Breast epithelium (tissue), 3 donors: Measurements from ENCODE around the gene TBX2.

Experiments
- POLR2AphosphoS5 ChIP-seq, 3 donors: sonication (generic); formaldehyde crosslinking; IDR thresholded peaks; one replicate each; pipeline ENCODE4 v1.6.1; 2017; ENCODE audit warnings: antibody characterized with exemption in 3 of 3
- TF ChIP-seq, protein P1 (sequence below), 3 donors: fragments of 450-650 bp; IDR thresholded peaks; one replicate each; pipeline ENCODE4 v1.5.1; 2016 to 2017; ENCODE audit warnings: antibody characterized with exemption in 3 of 3, mild to moderate bottlenecking in 3 of 3, moderate library complexity in 3 of 3

DNA sequence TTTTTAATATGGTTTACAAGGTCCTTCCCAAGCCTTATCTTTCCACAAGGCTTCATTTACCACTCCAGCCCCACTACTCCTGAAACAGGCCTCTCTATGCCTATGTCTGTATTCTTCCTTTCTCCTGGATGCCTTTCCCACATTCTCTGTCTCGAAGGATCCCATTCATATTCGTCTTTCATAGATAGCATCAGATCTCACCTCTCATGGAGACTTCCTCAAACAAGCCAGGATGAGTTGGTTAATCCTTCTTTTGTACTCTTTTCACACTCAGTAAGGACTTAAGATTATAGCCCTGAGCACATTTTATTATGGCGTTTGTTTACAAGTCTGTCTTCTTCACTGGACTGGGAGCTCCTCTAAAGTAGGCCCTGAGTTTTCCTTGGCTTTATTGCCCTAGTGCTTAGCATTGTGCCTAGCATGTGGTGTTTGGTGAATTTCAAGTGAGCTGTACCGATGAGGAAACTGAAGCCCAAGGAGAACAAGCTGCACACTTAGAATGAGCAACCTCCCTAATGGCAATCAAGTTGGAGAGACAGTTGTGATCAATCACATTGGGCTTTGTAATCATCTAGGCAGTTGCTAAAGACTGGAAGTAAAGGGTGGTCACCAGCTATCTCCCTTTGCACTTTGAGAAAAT lies 42.6 kb downstream of the TBX2 start:
- TF ChIP-seq, protein P1, sequence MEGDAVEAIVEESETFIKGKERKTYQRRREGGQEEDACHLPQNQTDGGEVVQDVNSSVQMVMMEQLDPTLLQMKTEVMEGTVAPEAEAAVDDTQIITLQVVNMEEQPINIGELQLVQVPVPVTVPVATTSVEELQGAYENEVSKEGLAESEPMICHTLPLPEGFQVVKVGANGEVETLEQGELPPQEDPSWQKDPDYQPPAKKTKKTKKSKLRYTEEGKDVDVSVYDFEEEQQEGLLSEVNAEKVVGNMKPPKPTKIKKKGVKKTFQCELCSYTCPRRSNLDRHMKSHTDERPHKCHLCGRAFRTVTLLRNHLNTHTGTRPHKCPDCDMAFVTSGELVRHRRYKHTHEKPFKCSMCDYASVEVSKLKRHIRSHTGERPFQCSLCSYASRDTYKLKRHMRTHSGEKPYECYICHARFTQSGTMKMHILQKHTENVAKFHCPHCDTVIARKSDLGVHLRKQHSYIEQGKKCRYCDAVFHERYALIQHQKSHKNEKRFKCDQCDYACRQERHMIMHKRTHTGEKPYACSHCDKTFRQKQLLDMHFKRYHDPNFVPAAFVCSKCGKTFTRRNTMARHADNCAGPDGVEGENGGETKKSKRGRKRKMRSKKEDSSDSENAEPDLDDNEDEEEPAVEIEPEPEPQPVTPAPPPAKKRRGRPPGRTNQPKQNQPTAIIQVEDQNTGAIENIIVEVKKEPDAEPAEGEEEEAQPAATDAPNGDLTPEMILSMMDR (IDR thresholded peaks at IDR 0.05), result no peak
- TF ChIP-seq POLR2AphosphoS5 (IDR thresholded peaks at IDR 0.05), result no peak
